Measurements from ENCODE around the gene LIMCH1. TPM values are rescaled to one million over a fixed set of nuclear protein-coding genes. Genes with fewer than 3 reads are reported as not detected.

The LIMCH1 gene
- total RNA-seq, 1 experiment from 2014 or later: 3.3 TPM

GRCh38 chr4:41537292-41537890 lies 566 bp upstream of the LIMCH1 start:
- no peaks in the 10 kb centered on the region; the same call in 1 of the 2 replicates for H3K4me1 ChIP-seq (ENCODE audit: insufficient read depth, low read length)
- no peak overlapping the region for H3K18ac ChIP-seq (ENCODE audit: insufficient read length, low read depth, low read length)
- no peak overlapping the region for H2BK5ac ChIP-seq (ENCODE audit: insufficient read length, low read length)
- no peak overlapping the region for H2BK12ac ChIP-seq (ENCODE audit: insufficient read length, low read depth, low read length)
- H3K4ac ChIP-seq (ENCODE audit: low read depth, low read length): no peak overlapping the region
- Mint-ChIP-seq H3K4me3 (no peak overlapping the region), H3K9me3 (no peaks in the 10 kb centered on the region), H3K27ac (no peak overlapping the region), H3K27me3 (ENCODE audit: low read depth) (no peaks in the 10 kb centered on the region), H3K4me1 (peaks cover 10 to 21% of the 10 kb centered on the region in 2 experiments), H3K36me3 (ENCODE audit: insufficient read depth in 1 of 3, low read depth in 3 of 3) (no peaks in the 10 kb centered on the region)
- no peak overlapping the region for H2BK120ac ChIP-seq (ENCODE audit: low read depth, low read length, poor library complexity, severe bottlenecking)
- no peak for TF ChIP-seq CTCF (conservative IDR thresholded peaks at IDR 0.05)
- DNase-seq: no peak
- no peak overlapping the region for H2AK5ac ChIP-seq (ENCODE audit: insufficient read length, low read length)
- no peak overlapping the region for H3K14ac ChIP-seq (ENCODE audit: insufficient read depth, low read length)
- H4K91ac ChIP-seq (ENCODE audit: insufficient read length, low read depth, low read length): no peak overlapping the region
- H3K27me3 ChIP-seq (ENCODE audit: insufficient read depth, low read length): no peaks in the 10 kb centered on the region
- WGBS (ENCODE audit: extremely low coverage, insufficient read length, low lambda C conversion rate): no CpG with 5 or more reads among the region's 1 CpG
- H3K23ac ChIP-seq (ENCODE audit: insufficient read length, low read depth, low read length): no peak overlapping the region
- no peak overlapping the region for H2BK20ac ChIP-seq (ENCODE audit: low read depth, low read length, poor library complexity, severe bottlenecking)
- no peaks in the 10 kb centered on the region for H3K23me2 ChIP-seq (ENCODE audit: insufficient read length, low read depth, low read length, poor library complexity, severe bottlenecking)
- H4K8ac ChIP-seq (replicated peaks; ENCODE audit: insufficient read length, low read depth, low read length): no peak overlapping the region
- no peak overlapping the region for H3K9ac ChIP-seq (ENCODE audit: extremely low read depth, insufficient read length, low read length)
- no peaks in the 10 kb centered on the region for H3K9me3 ChIP-seq (ENCODE audit: control insufficient read depth, low read depth, low read length)
- H3K79me2 ChIP-seq (ENCODE audit: insufficient read depth, low read length): no peaks in the 10 kb centered on the region
- no peak overlapping the region for H3T11ph ChIP-seq (ENCODE audit: low read length)
- H3K27ac ChIP-seq (ENCODE audit: insufficient read length, low read depth, low read length): no peak overlapping the region
- H2BK15ac ChIP-seq (ENCODE audit: low read depth, low read length): no peak overlapping the region
- H2AFZ ChIP-seq (ENCODE audit: low read length): no peak overlapping the region
- no peaks in the 10 kb centered on the region for H3K79me1 ChIP-seq (ENCODE audit: insufficient read depth, low read depth, low read length, poor library complexity, severe bottlenecking)
- H4K20me1 ChIP-seq (ENCODE audit: control insufficient read depth, insufficient read depth, insufficient read length): no peaks in the 10 kb centered on the region
- no peak overlapping the region for H4K5ac ChIP-seq (ENCODE audit: insufficient read length, low read depth, low read length)
- no peak overlapping the region for H3K56ac ChIP-seq (ENCODE audit: insufficient read length, low read depth, low read length)
- no peak overlapping the region for H3K4me2 ChIP-seq (ENCODE audit: insufficient read depth, insufficient read length, low read length)
